ENCODE data around the gene HMGN1.

The HMGN1 gene

GRCh38 chr21:39300587-39300986, 48.3 kb downstream of the HMGN1 start:
- no peak for DNase-seq (ENCODE audit: low read depth in 2 of 2)

GRCh38 chr21:39296891-39297290, 52.0 kb downstream of the HMGN1 start:
- no peak for DNase-seq (ENCODE audit: low read depth in 2 of 2)
